IgD-negative memory B cell (primary cell): ENCODE measurements around the gene C3. TPM values are rescaled to one million over a fixed set of nuclear protein-coding genes. Genes with fewer than 3 reads are reported as not detected.
"Not testable (repeated sequence)": the region's sequence is repeated elsewhere in the genome, so short reads cannot be mapped to it uniquely, and the experiment has no call there.

ENCODE experiments used
- H3K27ac Mint-ChIP-seq, 3 donors: one replicate each; pipeline ENCODE4 v1.8.0; 2020 to 2022; ENCODE audit warnings: mild to moderate bottlenecking in 3 of 3, mixed read lengths in 3 of 3, moderate library complexity in 1 of 3
- H3K27me3 Mint-ChIP-seq: one replicate; pipeline ENCODE4 v1.8.0; 2021; ENCODE audit warnings: mixed read lengths
- H3K36me3 Mint-ChIP-seq: one replicate; pipeline ENCODE4 v1.8.0; 2020; ENCODE audit warnings: mild to moderate bottlenecking, mixed read lengths
- H3K4me1 Mint-ChIP-seq, 3 donors: one replicate each; pipeline ENCODE4 v1.8.0; 2020 to 2022; ENCODE audit warnings: mixed read lengths in 3 of 3, mild to moderate bottlenecking in 1 of 3
- H3K4me3 Mint-ChIP-seq, 4 donors: one replicate each; pipeline ENCODE4 v1.8.0; 2020 to 2022; ENCODE audit warnings: mild to moderate bottlenecking in 4 of 4, mixed read lengths in 4 of 4, moderate library complexity in 3 of 4
- H3K9me3 Mint-ChIP-seq, 3 donors: one replicate each; pipeline ENCODE4 v1.8.0; 2020 to 2021; ENCODE audit warnings: mixed read lengths in 3 of 3, mild to moderate bottlenecking in 1 of 3
- polyA plus RNA-seq: library from polyadenylated mRNA; unstranded; fragments of 300-500 nt; fragmentation: Illumina TruSeq; gene quantifications from one replicate; pipeline ENCODE4 v1.2.3, GENCODE V29; 2021

Gene C3
- polyA plus RNA-seq, 1 donor from 2014 or later = not detected

DNA sequence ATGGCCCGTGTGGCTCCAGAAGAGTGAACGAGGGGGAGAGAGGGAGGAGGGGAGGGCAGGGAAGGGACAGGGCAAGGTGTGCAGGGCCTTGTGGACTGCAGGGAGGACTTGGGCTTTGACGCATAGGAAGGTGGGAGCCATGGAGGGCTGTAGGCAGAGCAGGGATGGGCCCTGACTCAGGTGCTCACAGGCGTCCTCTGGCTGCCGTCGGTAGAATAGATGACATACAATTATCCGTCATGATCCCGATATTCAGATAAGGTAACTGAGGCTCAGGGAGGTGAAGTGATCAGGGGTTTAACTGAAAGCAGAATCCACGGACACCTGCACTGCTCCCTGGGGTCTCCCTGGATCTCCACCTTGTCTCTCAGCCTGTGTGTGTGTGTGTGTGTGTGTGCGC is 3.4 kb downstream of the C3 start:
- Mint-ChIP-seq H3K9me3 (peaks cover 0 to 3% (median 0%) of the 10 kb centered on the region in 3 donors), H3K4me3 (no peak overlapping the region)

DNA sequence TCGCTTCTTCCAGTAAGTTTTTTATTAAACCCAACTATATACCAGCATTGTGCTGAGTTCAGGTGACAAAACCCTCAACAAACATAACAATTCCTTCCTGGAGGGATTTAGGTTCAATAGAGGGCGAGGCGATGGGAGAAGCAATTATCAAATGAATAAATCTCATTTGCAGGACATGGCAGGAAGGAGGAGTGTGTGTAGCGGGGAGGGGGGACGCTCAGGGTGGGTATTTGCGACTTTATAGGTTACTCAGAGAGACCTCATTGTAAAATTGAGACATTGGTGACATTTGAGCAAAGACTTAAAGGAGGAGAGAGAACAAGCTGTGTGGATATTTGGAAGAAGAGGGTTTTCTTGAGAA is 3.9 kb downstream of the C3 start:
- Mint-ChIP-seq H3K4me1 (peaks cover 8 to 11% (median 11%) of the 10 kb centered on the region in 3 donors), H3K9me3 (peaks cover 0 to 3% (median 0%) of the 10 kb centered on the region in 3 donors), H3K36me3 (peaks cover 4% of the 10 kb centered on the region), H3K4me3 (peak overlapping the region in 1 of 4 donors; percentile 1), H3K27ac (peak overlapping the region in 2 of 3 donors; percentile 17 to 31), H3K27me3 (peaks cover 10% of the 10 kb centered on the region)

More for the DNA sequence above, 3.4 kb downstream of the C3 start:
- Mint-ChIP-seq H3K27ac (peak overlapping the region in 2 of 3 donors; percentile 31 to 89), H3K4me1 (peaks cover 12 to 16% (median 14%) of the 10 kb centered on the region in 3 donors), H3K27me3 (peaks cover 9% of the 10 kb centered on the region), H3K36me3 (peaks cover 4% of the 10 kb centered on the region)

DNA sequence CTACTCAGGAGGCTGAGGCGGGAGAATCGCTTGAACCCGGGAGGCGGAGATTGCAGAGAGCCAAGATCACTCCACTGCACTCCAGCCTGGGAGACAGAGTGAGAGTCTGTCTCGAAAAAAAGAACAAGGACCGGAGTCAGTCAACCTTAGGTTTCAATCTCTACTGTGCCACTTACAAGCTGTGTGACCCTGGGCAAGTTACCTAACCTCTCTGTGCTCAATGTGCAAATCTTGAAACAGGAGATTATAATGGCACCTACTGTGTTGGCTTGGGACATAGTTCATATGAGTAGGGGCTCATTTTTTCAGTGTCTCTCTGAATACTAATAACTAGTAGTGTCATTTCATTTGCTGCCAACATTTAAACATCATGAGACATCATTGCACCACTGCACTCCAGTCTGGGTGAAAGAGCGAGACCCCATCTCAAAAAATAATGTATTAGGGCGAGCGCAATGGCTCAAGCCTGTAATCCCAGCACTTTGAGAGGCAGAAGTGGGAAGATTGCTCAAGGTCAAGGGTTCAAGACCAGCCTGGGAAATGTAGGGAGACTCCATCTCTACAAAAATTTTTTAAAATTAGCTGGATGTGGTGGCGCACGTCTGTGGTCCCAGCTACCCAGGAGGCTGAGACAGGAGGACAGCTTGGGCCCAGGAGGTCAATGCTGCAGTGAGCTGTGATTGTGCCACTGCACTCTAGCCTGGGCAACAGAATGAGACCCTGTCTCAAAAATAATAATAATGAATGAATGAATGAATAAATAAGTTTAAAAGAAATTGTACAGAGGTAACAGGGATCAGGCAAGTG is 5.5 kb downstream of the C3 start:
- no peak overlapping the region for H3K27ac Mint-ChIP-seq
- no peak overlapping the region for H3K4me3 Mint-ChIP-seq
- H3K27me3 Mint-ChIP-seq = peaks cover 24% of the 10 kb centered on the region
- peaks cover 4% of the 10 kb centered on the region for H3K36me3 Mint-ChIP-seq
- peaks cover 5 to 10% (median 6%) of the 10 kb centered on the region in 3 donors for H3K4me1 Mint-ChIP-seq
- peaks cover 0 to 3% (median 0%) of the 10 kb centered on the region in 3 donors for H3K9me3 Mint-ChIP-seq

DNA sequence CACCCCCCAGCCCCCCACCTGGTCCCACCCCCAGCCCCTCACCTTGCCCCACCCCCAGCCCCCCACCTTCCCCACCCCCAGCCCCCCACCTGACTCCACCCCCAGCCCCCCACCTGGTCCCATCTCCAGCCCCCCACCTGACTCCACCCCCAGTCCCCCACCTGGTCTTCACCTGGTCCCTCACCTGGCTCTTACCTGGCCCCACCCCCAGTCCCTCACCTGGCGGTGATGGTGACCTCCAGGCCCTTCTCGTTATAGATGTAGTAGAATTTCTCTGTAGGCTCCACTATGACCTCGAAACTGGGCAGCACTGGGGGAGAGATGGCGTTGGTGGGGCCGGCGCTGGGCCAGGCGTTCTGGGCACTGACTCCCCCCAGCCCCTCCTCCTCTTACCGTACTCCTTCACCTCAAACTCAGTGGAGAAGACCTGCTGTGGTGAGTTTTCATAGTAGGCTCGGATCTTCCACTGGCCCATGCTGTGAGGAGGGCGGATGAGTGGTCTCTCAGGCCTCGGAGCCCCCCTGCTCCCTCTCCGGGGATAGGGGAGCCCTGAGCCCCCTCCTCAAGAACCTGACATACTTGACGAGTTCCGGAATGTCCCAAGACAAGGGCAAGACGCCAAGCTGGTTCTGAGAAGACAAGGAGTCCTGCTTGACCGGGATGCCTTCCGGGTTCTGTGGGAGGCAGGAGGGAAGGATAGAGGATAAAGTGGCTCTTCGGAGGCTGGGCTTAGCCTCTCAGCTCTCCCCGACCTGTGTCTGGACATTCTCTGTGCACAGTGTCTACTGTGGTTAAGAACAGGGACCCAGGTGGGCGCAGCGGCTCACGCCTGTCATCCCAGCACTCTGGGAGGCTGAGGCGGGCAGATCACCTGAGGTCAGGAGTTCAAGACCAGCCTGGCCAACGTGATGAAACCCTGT is 6.4 kb downstream of the C3 start:
- Mint-ChIP-seq H3K4me1 (peaks cover 0 to 10% (median 6%) of the 10 kb centered on the region in 3 donors), H3K27ac (no peak overlapping the region), H3K36me3 (peaks cover 4% of the 10 kb centered on the region), H3K27me3 (peaks cover 28% of the 10 kb centered on the region), H3K9me3 (peaks cover 0 to 3% (median 0%) of the 10 kb centered on the region in 3 donors), H3K4me3 (no peak overlapping the region)

DNA sequence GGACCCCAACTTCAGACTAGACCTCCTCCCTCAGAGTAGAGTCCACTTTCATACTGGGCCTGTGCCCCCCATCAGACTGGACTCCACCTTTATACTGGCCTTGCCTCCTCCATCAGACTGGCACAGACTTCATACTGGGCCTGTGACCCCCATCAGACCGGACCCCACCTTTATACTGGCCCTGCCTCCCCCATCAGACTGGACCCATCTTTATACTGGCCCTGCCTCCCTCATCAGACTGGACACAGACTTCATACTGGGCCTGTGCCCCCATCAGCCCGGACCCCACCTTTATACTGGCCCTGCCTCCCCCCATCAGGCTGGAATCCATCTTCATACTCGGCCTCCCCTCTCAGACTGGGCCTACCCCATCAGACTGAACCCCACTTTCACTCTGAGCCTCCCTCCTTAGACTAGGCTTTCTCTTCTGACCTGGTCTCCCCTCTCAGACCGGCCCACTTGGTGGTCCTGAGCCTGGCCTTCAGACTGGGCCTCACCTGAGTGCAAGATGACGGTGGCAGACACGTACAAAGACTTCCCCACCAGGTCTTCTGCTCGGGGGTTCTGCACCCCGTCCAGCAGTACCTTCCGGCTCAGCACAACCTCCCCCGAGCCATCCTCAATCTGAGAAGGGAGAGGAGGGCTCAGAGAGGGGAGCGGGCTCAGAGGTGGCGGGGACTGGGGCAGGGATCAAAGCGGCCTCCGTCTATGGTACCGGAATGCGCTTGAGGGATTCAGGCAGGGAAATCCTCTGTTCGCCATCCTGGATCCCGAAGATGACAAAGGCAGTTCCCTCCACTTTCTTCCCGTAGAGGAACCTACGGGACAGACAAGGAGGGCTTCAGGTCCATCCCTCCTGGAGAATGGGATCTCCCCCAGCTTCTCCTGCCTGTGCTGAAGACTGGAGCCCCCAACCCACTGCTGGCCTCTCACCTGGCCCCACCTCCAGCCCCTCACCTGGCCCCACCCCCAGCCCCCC is 7.5 kb downstream of the C3 start:
- peak overlapping the region in 1 of 4 donors; percentile 57 for H3K4me3 Mint-ChIP-seq
- no peak overlapping the region for H3K27ac Mint-ChIP-seq
- H3K9me3 Mint-ChIP-seq = peaks cover 0 to 3% (median 0%) of the 10 kb centered on the region in 3 donors
- H3K4me1 Mint-ChIP-seq = peaks cover 0 to 10% (median 6%) of the 10 kb centered on the region in 3 donors
- H3K36me3 Mint-ChIP-seq = peaks cover 4% of the 10 kb centered on the region
- H3K27me3 Mint-ChIP-seq = peaks cover 31% of the 10 kb centered on the region

DNA sequence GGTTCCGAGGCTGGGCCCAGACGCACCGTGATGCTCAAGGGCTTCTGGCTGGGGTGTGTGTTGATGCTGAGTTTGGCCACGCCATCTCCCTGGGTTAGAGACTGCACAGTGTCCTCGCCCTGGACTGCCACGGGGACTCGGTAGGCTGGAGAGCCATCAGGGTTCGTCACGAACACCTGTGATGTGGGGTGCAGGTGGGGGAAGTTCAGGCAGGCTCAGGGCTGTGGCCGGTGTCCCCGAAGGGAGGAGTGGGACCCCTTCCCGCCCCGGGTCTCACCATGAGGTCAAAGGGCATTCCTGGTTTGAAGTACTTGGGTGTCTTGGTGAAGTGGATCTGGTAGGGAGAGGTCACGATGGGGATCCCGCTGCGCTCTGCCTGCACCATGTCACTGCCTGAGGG is 8.2 kb downstream of the C3 start:
- peaks cover 4% of the 10 kb centered on the region for H3K36me3 Mint-ChIP-seq
- H3K4me1 Mint-ChIP-seq = peaks cover 0 to 6% (median 2%) of the 10 kb centered on the region in 3 donors
- no peaks in the 10 kb centered on the region for H3K9me3 Mint-ChIP-seq
- H3K27ac Mint-ChIP-seq = peak overlapping the region in 1 of 3 donors; percentile 42
- H3K27me3 Mint-ChIP-seq = peaks cover 31% of the 10 kb centered on the region
- no peak overlapping the region for H3K4me3 Mint-ChIP-seq

DNA sequence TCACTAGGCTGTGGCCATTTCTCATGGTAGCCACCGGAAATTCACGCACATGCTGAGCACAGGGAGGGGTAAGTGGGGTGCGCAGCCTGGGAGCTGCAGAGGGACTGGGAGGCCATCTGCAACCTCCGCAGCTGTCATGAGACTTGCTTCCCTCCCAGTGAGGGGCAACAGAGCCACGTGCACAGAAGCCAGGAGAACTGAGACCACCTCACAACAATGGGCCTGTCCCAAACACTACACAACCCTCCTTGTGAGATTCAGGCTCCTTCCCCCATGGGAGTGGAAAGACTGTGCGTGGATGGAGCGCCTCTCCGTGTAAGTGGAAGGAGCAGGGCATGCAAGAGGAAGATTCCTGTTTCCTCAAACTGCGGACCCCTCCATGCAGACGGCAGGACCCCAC is 8.8 kb downstream of the C3 start:
- H3K4me1 Mint-ChIP-seq = peaks cover 0 to 6% (median 2%) of the 10 kb centered on the region in 3 donors
- peak overlapping the region in 1 of 3 donors; percentile 42 for H3K27ac Mint-ChIP-seq
- peaks cover 2% of the 10 kb centered on the region for H3K36me3 Mint-ChIP-seq
- no peak overlapping the region for H3K4me3 Mint-ChIP-seq
- H3K9me3 Mint-ChIP-seq = no peaks in the 10 kb centered on the region
- H3K27me3 Mint-ChIP-seq = peaks cover 31% of the 10 kb centered on the region

DNA sequence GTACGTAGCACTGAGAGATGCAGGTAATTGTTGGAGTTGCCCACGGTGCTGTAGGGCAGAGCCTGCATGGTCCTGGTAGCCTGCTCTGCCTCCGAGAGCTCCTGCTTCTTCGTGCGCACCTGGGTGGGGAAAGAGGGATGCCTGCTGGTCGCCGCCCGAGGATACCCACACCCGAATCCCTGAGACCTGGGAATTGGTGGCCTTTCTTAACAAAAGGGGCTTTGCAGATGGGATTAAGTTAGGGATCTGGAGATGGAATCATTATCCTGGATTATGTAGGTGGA is 9.4 kb downstream of the C3 start:
- Mint-ChIP-seq H3K4me1 (peaks cover 0 to 4% (median 2%) of the 10 kb centered on the region in 3 donors), H3K9me3 (no peaks in the 10 kb centered on the region), H3K36me3 (no peaks in the 10 kb centered on the region), H3K4me3 (no peak overlapping the region), H3K27me3 (peaks cover 26% of the 10 kb centered on the region), H3K27ac (no peak overlapping the region)

DNA sequence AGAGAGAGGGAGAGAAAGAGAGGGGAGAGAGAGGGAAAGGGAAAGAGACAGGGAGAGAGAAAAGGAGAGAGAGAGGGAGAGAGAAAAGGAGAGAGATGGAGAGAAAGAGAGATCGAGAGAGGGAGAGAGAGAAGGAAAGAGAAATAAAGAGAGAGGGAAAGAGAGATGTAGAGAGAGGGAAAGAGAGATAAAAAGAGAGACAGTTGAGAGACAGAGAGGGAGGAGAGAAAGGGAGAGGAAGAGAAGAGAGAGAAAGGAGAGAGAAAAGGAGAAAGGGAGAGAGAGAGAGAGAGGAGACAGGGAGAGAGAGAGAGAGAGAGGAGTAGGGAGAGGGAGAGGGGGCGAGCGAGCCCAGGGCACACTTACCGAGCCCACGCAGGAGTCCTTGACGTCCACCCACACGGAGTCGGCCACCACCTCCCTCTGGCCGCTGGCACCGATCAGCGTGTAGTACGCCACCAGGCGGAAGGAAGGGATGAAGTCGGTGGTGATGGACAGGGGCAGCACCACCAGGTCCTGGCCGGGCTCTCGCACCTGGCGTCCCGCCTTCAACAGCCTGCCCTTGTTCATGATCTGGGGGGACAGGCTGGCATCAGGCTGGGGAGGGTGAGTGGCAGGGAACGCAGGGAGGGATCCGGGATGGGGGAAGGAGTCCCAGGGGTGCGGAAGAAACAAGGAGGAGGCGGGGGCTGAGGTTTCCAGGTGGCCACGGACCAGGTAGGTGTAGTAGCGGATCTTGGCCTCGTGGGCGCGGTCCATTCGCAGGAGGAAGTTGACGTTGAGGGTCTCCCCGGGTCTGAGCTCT is 10.0 kb downstream of the C3 start:
- Mint-ChIP-seq H3K27ac (no peak overlapping the region), H3K27me3 (peaks cover 26% of the 10 kb centered on the region), H3K9me3 (no peaks in the 10 kb centered on the region), H3K36me3 (no peaks in the 10 kb centered on the region), H3K4me1 (peaks cover 0 to 4% (median 2%) of the 10 kb centered on the region in 3 donors), H3K4me3 (no peak overlapping the region)

DNA sequence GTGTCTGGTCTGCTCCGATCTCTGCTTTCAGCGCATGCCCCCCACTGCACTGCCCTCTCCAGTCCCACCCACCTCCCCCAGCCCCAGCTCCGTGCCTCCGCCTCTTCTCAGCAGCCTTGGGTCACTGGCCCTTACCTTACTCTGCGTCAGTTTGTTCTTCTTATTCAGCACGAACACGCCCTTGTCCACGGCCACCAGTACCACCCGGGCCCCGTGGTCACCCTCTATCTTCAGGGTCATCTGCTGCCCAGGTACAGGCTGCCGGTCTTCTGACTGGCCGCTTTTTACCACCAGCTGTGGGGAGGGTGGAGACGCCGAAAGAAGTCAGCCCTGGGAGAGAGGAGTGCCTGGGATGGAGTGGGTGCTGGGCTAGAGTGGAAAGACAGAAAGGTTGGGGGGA is 10.9 kb downstream of the C3 start:
- Mint-ChIP-seq H3K27ac (no peak overlapping the region), H3K4me1 (peaks cover 0 to 4% (median 2%) of the 10 kb centered on the region in 3 donors), H3K9me3 (no peaks in the 10 kb centered on the region), H3K27me3 (peaks cover 26% of the 10 kb centered on the region), H3K4me3 (peak overlapping the region in 1 of 4 donors; percentile 76), H3K36me3 (no peaks in the 10 kb centered on the region)

DNA sequence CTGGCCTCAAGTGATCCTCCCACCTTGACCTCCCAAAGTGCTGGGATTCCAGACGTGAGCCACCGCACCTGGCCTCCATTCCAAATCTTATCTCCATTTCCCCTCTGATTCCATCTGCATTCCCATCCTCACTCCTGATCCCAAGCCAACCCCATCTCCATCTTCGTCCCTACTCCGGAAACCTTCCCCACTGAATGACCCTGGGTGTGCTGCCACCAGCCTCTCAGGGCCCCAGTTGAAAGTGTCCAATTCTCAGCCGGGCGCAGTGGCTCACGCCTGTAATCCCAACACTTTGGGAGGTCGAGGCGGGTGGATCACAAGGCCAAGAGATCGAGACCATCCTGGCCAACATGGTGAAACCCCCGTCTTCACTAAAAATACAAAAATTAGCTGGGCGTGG is 11.5 kb downstream of the C3 start:
- H3K27me3 Mint-ChIP-seq = peaks cover 26% of the 10 kb centered on the region
- H3K36me3 Mint-ChIP-seq, H3K27ac Mint-ChIP-seq, H3K4me1 Mint-ChIP-seq, H3K9me3 Mint-ChIP-seq, H3K4me3 Mint-ChIP-seq: not testable (repeated sequence)

DNA sequence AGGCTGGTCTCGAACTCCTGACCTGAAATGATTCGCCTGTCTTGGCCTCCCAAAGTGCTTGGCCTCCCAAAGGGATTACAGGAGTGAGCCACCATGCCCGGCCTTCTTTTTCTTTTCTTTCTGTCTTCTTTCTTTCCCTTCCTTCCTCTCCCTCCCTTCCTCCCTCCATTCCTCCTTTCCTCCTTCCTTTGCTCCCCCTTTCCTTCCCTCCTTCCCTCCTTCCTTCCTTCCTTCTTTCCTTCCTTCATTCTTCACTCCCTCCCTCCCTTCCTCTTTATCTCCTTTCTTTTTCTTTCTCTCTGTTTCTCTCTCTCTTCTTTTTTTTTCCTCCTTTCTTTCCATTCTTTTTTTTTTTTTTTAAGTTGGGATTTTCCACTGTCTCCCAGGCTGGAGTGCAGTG is 12.1 kb downstream of the C3 start:
- Mint-ChIP-seq H3K27me3 (peaks cover 26% of the 10 kb centered on the region), H3K4me3 (no peak overlapping the region), H3K4me1 (peaks cover 0 to 4% (median 2%) of the 10 kb centered on the region in 3 donors), H3K27ac (no peak overlapping the region), H3K9me3 (no peaks in the 10 kb centered on the region), H3K36me3 (no peaks in the 10 kb centered on the region)

DNA sequence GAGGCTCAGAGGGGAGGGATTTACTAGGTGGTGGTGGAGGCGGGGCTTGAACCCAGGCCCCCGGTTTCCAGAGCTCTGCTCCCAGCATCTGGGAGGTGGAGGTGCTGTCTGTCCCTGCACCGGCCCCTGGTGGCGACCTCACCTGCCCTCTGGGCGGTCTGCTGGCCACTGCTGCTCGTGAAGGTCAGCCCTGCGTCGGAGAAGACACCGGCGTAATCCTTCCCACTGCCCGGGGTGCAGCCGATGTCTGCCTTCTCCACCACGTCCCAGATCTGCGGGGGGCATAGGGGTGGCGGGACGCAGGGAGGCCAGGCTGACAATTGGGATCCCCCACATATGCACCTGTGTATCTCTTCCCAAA is 12.8 kb downstream of the C3 start:
- H3K36me3 Mint-ChIP-seq = no peaks in the 10 kb centered on the region
- peaks cover 26% of the 10 kb centered on the region for H3K27me3 Mint-ChIP-seq
- peaks cover 0 to 4% (median 2%) of the 10 kb centered on the region in 3 donors for H3K4me1 Mint-ChIP-seq
- no peak overlapping the region for H3K4me3 Mint-ChIP-seq
- no peaks in the 10 kb centered on the region for H3K9me3 Mint-ChIP-seq
- no peak overlapping the region for H3K27ac Mint-ChIP-seq
